Activated CD4-positive, alpha-beta memory T cell treated with anti-CD3 and anti-CD28 coated beads, Interleukin-2, amount 10 ng/mL, durations not matched to agents 7 days and 5 days (primary cell): ENCODE data around the gene CETP. TPM values are rescaled to one million over a fixed set of nuclear protein-coding genes. Genes with fewer than 3 reads are reported as not detected.

ENCODE experiments used
- CTCF ChIA-PET: fragments of 350-600 bp; sonication (Branson Sonifier 250); formaldehyde crosslinking; loops from one replicate; lab custom pipeline; 2021; ENCODE audit warnings: antibody characterized with exemption, inconsistent platforms; lab: Charles Lee
- POLR2A ChIA-PET: fragments of 350-600 bp; sonication (Branson Sonifier 250); formaldehyde crosslinking; loops from one replicate; lab custom pipeline; 2021; ENCODE audit warnings: antibody characterized with exemption; lab: Charles Lee
- DNase-seq: peaks from one replicate; pipeline ENCODE4 v3.0.0-alpha.2; 2020
- H3K27ac Mint-ChIP-seq: one replicate; pipeline ENCODE4 v1.8.0; 2021; ENCODE audit warnings: mild to moderate bottlenecking, mixed read lengths
- H3K27me3 Mint-ChIP-seq: one replicate; pipeline ENCODE4 v1.8.0; 2021; ENCODE audit warnings: mixed read lengths
- H3K36me3 Mint-ChIP-seq: one replicate; pipeline ENCODE4 v1.8.0; 2021; ENCODE audit warnings: low read depth, mixed read lengths
- H3K4me1 Mint-ChIP-seq: one replicate; pipeline ENCODE4 v1.8.0; 2021; ENCODE audit warnings: mixed read lengths
- H3K4me3 Mint-ChIP-seq: one replicate; pipeline ENCODE4 v1.8.0; 2021; ENCODE audit warnings: mild to moderate bottlenecking, mixed read lengths
- H3K9me3 Mint-ChIP-seq: one replicate; pipeline ENCODE4 v1.8.0; 2021; ENCODE audit warnings: mixed read lengths
- total RNA-seq, 2 experiments: library from RNA; stranded (reverse); gene quantifications; one replicate each; pipeline ENCODE4 v1.2.3, GENCODE V29; 2021

The CETP gene
- total RNA-seq = not detected

GRCh38 chr16:56961851-56962281 is at the start of gene CETP:
TSS of gene CETP (plus strand) at chr16:56961950. CDS start at chr16:56961980, 30 bp downstream.
- Mint-ChIP-seq H3K4me3 (no peak within 1 kb of the TSS), H3K27ac (no peak within 1 kb of the TSS), H3K9me3 (no peaks in the 10 kb centered on the region), H3K27me3 (peaks cover 3% of the 10 kb centered on the region), H3K4me1 (peaks cover 19% of the 10 kb centered on the region), H3K36me3 (no peaks in the 10 kb centered on the region)
- POLR2A ChIA-PET = interaction anchor here (1.4 kb wide), 1 partner anchor 80 kb away, joined by 4 read pairs; no protein-coding TSS in a partner anchor
- CTCF ChIA-PET = interaction anchor here (0.9 to 1.3 kb wide), 3 partner anchors 10 to 11 kb away, joined by 4 to 5 read pairs (median 4); no protein-coding TSS in a partner anchor
- no peak for DNase-seq

- CTCF ChIA-PET = no interaction called here
- no peak for DNase-seq
- Mint-ChIP-seq H3K27me3 (peaks cover 4% of the 10 kb centered on the region), H3K36me3 (no peaks in the 10 kb centered on the region), H3K4me3 (no peak overlapping the region), H3K9me3 (no peaks in the 10 kb centered on the region), H3K4me1 (peaks cover 37% of the 10 kb centered on the region), H3K27ac (no peak overlapping the region)
- POLR2A ChIA-PET = interaction anchor here (0.8 to 2.0 kb wide), 2 partner anchors 18 to 20 kb away, joined by 3 to 8 read pairs; no protein-coding TSS in a partner anchor
Observed at GRCh38 chr16:56912746-56913708, 48.7 kb upstream of the CETP start.

GRCh38 chr16:56914896-56915295 is 46.9 kb upstream of the CETP start:
- H3K9me3 Mint-ChIP-seq = no peaks in the 10 kb centered on the region
- H3K27me3 Mint-ChIP-seq = peaks cover 4% of the 10 kb centered on the region
- peaks cover 44% of the 10 kb centered on the region for H3K4me1 Mint-ChIP-seq
- H3K36me3 Mint-ChIP-seq = no peaks in the 10 kb centered on the region
- POLR2A ChIA-PET = interaction anchor here (1.4 kb wide), 1 partner anchor 17 kb away, joined by 6 read pairs; the partner anchor contains the start of gene HERPUD1
- no peak for DNase-seq
- CTCF ChIA-PET = no interaction called here
- no peak overlapping the region for H3K4me3 Mint-ChIP-seq
- H3K27ac Mint-ChIP-seq = no peak overlapping the region

- no peak for DNase-seq
- Mint-ChIP-seq H3K27ac (peak overlapping the region; percentile 36), H3K4me1 (peaks cover 44% of the 10 kb centered on the region), H3K27me3 (peaks cover 4% of the 10 kb centered on the region), H3K9me3 (no peaks in the 10 kb centered on the region), H3K4me3 (no peak overlapping the region), H3K36me3 (no peaks in the 10 kb centered on the region)
- POLR2A ChIA-PET = interaction anchor here (1.4 kb wide), 1 partner anchor 16 kb away, joined by 6 read pairs; the partner anchor contains the start of gene HERPUD1
- CTCF ChIA-PET = no interaction called here
Observed at GRCh38 chr16:56915336-56916119, 46.2 kb upstream of the CETP start.

- H3K27me3 Mint-ChIP-seq = peaks cover 4% of the 10 kb centered on the region
- POLR2A ChIA-PET = interaction anchor here (0.8 to 6.8 kb wide), 6 partner anchors 11 to 53 kb away, joined by 3 to 100 read pairs (median 4); partner anchors contain the start of gene HERPUD1
- peaks cover 32% of the 10 kb centered on the region for H3K4me1 Mint-ChIP-seq
- peak overlapping the region; percentile 60 for H3K27ac Mint-ChIP-seq
- no peaks in the 10 kb centered on the region for H3K36me3 Mint-ChIP-seq
- DNase-seq = peak; percentile 45
- no peaks in the 10 kb centered on the region for H3K9me3 Mint-ChIP-seq
- no peak overlapping the region for H3K4me3 Mint-ChIP-seq
- CTCF ChIA-PET = no interaction called here
Observed at GRCh38 chr16:56916571-56917403, 45.0 kb upstream of the CETP start.

GRCh38 chr16:56918467-56919012 is 43.2 kb upstream of the CETP start:
- H3K27ac Mint-ChIP-seq = peak overlapping the region; percentile 0
- ChIA-PET POLR2A (interaction anchor here (2.8 to 6.8 kb wide), 2 partner anchors 15 to 20 kb away, joined by 10 to 100 read pairs; partner anchors contain the start of gene HERPUD1), CTCF (interaction anchor here (1.7 to 1.9 kb wide), 2 partner anchors 12 to 46 kb away, joined by 3 to 6 read pairs; no protein-coding TSS in a partner anchor)

GRCh38 chr16:56919099-56919800 is 42.5 kb upstream of the CETP start:
- H3K4me3 Mint-ChIP-seq = no peak overlapping the region
- no peaks in the 10 kb centered on the region for H3K36me3 Mint-ChIP-seq
- CTCF ChIA-PET = interaction anchor here (1.7 to 1.9 kb wide), 2 partner anchors 11 to 45 kb away, joined by 3 to 6 read pairs; no protein-coding TSS in a partner anchor
- H3K4me1 Mint-ChIP-seq = peaks cover 29% of the 10 kb centered on the region
- POLR2A ChIA-PET = interaction anchor here (1.1 to 6.8 kb wide), 3 partner anchors 14 to 26 kb away, joined by 4 to 100 read pairs (median 7); partner anchors contain the start of gene HERPUD1
- no peak for DNase-seq
- no peaks in the 10 kb centered on the region for H3K27me3 Mint-ChIP-seq
- no peak overlapping the region for H3K27ac Mint-ChIP-seq
- no peaks in the 10 kb centered on the region for H3K9me3 Mint-ChIP-seq

More at GRCh38 chr16:56918467-56919012, 43.2 kb upstream of the CETP start:
- no peak for DNase-seq
- no peaks in the 10 kb centered on the region for H3K9me3 Mint-ChIP-seq
- H3K4me3 Mint-ChIP-seq = no peak overlapping the region
- no peaks in the 10 kb centered on the region for H3K36me3 Mint-ChIP-seq
- peaks cover 27% of the 10 kb centered on the region for H3K4me1 Mint-ChIP-seq
- no peaks in the 10 kb centered on the region for H3K27me3 Mint-ChIP-seq

- Mint-ChIP-seq H3K4me3 (no peak overlapping the region), H3K36me3 (no peaks in the 10 kb centered on the region), H3K27ac (no peak overlapping the region), H3K4me1 (peaks cover 29% of the 10 kb centered on the region), H3K9me3 (no peaks in the 10 kb centered on the region), H3K27me3 (no peaks in the 10 kb centered on the region)
- no peak for DNase-seq
- ChIA-PET POLR2A (interaction anchor here (6.8 kb wide), 1 partner anchor 12 kb away, joined by 100 read pairs; the partner anchor contains the start of gene HERPUD1), CTCF (no interaction called here)
Observed at GRCh38 chr16:56921571-56921970, 40.2 kb upstream of the CETP start.

- no peak overlapping the region for H3K4me3 Mint-ChIP-seq
- H3K4me1 Mint-ChIP-seq = peaks cover 11% of the 10 kb centered on the region
- ChIA-PET POLR2A (no interaction called here), CTCF (no interaction called here)
- peaks cover 2% of the 10 kb centered on the region for H3K27me3 Mint-ChIP-seq
- DNase-seq = no peak
- no peaks in the 10 kb centered on the region for H3K36me3 Mint-ChIP-seq
- H3K27ac Mint-ChIP-seq = no peak overlapping the region
- H3K9me3 Mint-ChIP-seq = no peaks in the 10 kb centered on the region
Observed at GRCh38 chr16:56923481-56924091, 38.2 kb upstream of the CETP start.

GRCh38 chr16:56927471-56927870 is 34.3 kb upstream of the CETP start:
- DNase-seq = no peak
- Mint-ChIP-seq H3K36me3 (peaks cover 2% of the 10 kb centered on the region), H3K4me3 (no peak overlapping the region), H3K27ac (no peak overlapping the region), H3K27me3 (peaks cover 2% of the 10 kb centered on the region), H3K4me1 (peaks cover 16% of the 10 kb centered on the region), H3K9me3 (no peaks in the 10 kb centered on the region)
- ChIA-PET CTCF (interaction anchor here (0.9 to 1.3 kb wide), 2 partner anchors 36 to 254 kb away, joined by 3 read pairs; no protein-coding TSS in a partner anchor), POLR2A (interaction anchor here (0.6 to 1.6 kb wide), 2 partner anchors 11 to 18 kb away, joined by 3 to 4 read pairs; no protein-coding TSS in a partner anchor)
